GM19238 (cell line): Measurements from ENCODE around the gene COL9A3.
A peak's percentile ranks its signal among the peaks of the same experiment; 100 is the strongest.

Source experiments
- DNase-seq: peaks from one replicate; pipeline ENCODE4 v3.0.0; 2011; ENCODE audit warnings: low spot score; ENCODE audit not compliant: insufficient read length

Gene COL9A3

DNA sequence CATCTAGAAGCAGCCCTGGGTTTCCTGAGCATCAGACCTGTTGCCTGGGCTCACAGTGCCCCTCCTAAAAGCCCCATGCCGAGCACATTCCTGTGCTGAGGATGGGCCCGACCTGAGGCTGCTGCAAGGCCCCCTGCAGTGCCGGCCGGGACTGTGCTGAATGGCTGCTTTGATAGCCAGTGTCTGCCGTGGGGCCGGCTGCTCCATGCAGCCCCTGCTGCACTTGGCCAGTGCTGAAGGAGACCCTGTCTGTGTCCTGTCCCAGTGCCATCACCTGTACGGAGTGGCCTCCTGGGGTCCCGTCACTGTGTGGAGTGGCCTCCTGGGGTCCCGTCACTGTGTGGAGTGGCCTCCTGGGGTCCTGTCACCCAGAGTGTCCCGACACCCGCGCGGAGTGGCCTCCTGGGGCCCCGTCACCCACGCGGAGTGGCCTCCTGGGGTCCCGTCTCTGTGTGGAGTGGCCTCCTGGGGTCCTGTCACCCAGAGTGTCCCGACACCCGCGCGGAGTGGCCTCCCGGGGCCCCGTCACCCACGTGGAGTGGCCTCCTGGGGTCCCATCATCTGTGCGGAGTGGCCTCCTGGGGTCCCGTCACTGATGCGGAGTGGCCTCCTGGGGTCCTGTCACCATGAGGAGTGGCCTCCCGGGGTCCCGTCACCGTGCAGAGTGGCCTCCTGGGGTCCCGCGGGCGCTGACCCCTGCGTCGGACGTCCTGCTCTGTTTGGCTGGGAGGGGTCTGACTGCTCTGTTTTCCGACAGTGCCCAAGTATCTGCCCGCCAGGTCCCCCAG is 7.0 kb downstream of the COL9A3 start:
- DNase-seq, result no peak

DNA sequence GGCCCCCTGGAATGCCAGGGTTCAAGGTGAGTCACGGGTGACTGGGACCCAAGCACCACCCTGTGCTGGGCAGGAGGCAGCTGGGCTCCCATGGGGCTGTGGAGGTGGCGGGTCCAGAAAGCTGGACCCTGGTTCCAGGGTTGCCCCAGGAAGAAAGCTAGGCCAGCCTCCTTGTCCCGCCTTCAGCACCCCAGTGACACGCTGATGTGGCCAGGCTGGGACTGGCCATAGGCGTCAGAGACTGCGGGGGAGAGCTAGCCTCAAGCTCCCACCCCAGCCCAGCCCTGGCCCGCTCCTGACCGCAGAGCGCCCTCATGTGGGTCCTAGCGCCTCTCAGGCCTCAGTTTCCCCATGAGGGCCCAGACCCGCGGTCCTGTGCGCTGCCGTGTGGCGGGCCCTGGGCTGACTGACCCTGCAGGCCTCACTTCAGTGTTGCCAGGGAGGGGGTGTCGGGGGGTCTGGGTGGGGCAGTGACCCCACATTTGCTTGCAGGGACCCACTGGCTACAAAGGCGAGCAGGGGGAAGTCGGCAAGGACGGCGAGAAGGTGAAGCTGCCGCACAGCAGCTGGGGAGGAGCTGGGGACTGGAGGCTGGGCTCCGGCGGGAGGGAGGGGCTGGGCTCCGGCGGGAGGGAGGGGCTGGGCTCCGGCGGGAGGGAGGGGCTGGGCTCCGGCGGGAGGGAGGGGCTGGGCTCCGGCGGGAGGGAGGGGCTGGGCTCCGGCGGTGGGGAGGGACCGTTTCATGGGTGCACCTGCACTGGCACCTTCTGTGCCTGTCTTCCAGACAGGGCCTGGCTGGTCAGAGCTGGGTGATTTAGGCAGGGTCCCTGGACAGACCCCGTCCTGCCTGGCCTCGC is 7.9 kb downstream of the COL9A3 start:
- peak; percentile 84 for DNase-seq

DNA sequence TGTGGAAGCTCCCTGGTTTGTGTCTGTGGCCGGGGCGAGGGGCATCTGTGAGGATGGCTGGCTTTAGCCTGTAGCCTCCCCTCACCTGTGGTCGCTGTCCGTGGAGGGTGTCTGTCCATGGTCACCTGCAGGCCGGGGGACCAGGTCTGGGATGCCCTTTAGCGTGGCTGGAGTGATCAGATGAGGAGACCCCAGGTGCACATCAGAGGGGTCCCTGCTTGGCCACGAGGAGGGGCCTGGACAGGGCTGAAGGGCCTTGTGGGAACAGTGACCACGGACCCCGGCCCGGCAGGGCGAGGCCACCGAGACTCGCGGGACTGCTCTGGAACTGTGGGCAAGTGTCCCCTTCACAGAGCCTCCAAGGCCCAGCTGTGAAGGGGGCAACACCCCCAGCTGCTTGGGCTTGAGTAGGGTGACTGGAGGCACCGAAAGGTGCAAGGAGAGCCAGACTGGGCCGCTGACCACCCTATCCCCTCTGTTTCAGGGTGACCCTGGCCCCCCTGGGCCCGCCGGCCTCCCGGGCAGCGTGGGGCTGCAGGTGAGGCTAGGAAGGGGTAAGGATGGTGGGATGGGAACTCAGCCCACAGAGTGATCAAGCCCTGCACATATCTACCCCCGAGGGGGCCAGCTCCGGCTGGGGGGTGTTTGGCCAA is 8.6 kb downstream of the COL9A3 start:
- no peak for DNase-seq

DNA sequence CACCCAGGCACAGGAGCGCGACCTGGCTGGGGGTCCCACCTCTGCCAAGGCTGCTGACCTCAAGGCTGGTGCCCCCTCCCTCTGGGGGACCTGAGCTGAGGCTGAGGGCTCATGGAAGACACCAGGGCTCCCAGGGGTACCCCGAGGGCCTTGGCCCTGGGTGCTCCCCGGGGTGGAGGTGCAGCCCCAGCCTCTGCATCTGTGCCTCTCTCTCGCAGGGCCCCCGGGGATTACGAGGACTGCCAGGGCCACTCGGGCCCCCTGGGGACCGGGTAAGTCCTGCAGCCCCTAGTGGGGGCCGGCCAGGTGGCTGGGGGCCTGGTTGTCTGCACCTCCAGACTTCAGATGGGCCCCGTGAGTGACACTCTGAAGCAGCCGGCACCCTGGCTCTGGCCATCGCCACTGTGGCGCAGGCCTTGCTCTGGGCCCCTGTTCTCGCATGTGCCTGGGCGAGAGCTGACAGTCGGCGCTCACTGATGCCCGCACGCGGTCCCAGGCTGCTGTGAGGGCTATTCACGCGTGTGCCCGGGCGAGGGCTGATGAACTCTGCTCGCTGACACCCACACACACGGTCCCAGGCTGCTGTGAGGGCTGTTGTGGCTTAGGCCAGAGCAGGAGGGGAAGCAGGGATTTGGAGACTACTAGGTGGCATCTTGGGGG is 9.3 kb downstream of the COL9A3 start:
- no peak for DNase-seq

DNA sequence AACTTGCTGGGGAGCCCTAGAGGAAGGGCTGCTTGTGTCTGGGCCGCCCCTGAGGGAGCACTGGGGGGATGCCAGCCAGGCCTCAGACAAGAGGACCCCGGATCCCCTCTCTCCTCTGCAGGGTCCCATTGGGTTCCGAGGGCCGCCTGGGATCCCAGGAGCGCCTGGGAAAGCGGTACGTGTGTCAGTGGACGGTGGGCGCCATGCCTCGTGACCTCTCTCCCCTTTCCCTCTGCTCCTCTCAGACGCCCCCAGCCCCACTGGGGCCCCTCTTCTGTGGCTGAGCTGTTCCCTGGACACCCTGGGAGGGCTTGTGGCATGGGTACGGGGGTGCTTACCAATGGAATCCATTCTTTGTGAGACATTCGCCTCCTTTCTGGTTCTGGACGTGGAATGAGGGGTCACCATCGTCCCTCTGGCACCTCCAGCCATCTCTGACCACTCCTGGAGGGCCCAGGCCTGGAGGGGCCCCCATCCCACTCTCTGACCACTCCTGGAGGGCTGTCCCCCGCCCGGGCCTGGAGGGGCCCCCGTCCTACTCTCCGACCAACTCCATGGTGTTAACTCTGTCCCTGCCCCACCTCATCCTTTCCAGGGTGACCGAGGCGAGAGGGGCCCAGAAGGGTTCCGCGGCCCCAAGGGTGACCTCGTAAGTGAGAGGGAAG is 9.9 kb downstream of the COL9A3 start:
- DNase-seq, result no peak

DNA sequence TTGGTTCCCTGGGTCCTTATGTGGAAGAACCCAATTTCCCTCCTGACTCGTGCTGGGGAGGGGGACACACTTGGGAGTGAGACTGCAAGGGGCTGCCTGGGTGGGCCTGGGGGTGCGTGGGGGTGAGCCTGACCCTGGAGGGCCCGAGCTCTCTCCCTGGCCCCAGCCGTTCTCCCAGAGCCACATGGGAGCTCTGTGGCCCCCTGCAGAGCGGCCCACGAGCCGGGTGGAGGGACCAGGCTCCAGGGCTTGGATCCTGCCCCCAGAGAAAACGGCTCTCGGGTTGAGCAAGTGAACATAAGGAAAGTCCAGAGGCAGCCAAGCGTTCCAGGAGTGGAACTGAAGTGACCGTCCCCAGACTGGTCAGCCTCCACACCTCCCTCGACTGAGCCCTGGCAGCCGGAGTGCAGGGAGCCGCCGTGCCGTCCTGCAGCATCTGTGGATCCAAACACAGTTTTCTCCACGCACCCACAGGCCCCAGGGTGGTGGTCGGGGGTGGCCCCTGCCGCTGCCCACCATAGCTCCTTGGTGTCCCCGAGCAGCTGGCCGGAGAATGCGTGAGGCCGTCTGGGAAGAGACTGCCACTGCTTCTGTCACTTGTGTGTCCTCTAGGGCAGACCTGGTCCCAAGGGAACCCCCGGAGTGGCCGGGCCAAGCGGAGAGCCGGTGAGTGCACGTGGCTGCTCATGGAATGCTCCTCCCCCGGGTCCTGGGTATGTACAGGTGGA is 10.6 kb downstream of the COL9A3 start:
- no peak for DNase-seq

DNA sequence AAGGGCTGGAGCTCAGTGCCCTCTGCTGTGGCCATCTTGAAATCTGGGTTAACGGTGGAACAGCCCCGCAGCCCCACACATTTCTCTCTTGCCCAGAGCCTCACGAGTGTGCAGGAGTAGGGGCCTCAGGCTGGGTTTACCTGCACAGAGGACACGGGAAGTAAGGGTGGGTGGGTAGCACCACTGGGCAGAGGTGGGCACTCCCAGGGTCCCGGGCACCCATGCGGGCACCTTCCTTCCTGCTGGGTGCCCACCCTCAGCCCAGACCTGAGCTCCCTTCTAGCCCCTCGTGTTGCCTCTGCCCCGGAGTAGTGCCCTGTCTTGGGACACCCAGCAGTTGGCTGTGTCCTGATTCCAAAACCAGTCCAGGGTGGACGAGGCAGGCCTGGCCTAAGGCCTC is 11.2 kb downstream of the COL9A3 start:
- no peak for DNase-seq

DNA sequence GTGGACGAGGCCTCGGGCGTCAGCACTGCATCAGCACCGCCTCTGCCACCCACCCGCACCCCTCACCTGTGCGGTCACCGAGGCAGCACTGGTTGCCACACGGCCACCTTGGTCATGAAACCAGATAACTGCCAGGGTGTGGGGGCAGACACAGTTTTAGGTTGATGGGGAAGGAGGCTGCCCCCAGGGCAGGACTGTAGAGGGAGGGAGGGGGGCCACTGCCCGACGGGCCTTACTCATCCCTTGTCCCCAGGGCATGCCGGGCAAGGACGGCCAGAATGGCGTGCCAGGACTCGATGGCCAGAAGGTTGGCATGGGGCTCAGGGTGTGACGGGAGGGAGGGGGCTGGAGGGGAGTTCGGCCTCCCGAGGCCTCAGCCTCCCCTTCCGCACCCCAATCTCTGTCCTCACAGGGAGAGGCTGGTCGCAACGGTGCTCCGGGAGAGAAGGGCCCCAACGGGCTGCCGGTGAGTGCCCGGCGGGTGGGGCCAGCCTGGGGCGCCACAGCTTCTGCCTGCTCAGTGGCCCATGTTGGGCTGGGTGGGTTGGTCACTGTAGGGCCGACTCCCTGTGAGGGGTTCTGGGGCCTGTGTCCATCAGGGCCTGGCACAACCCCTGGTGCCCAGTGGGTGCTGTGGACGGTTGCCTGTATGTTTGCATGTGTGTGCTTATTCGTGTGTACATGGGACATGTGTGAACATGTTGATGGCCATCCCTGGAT is 11.8 kb downstream of the COL9A3 start:
- DNase-seq, result no peak

DNA sequence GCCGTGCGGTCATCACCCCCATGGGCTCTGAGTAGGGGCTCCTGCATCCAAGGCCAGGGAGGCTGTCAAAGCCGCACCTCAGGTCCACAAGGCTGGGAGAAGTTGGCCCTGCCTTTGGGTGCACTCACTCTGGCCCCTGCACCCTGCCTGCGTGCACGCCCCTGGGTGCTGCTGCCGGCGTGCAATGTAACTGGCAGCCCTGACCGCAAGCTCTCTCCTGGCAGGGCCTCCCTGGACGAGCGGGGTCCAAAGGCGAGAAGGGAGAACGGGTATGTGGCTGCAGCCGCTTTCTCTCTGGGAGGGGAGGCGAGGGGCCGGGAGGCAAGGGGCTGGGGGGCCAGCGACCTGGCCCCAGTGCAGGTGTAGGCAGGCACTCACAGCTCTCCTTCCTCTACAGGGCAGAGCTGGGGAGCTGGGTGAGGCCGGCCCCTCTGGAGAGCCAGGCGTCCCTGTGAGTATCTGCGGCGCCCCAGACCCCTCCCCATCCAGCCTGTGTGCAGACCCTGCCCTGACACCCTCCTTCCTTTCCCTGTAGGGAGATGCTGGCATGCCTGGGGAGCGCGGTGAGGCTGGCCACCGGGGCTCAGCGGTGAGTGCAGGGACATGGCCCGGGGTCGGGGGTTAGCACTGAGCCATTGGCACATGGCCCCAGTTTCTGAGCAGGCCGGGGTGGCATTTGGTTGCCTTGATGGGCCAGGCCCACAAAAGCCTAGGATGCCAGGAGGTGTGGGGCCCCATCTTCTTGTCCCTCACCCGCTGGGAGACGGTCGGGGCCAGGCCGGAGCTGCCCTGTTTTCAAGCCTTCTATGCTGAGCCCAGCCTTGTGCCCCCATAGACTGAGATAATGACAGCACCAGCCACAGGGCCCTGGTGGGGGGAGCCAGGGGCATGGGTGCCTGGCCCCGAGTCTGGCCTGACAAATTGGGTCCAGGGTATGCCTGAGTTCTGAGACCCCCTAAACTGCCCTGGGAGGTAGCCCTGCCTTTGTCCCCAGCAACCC is 12.7 kb downstream of the COL9A3 start:
- no peak for DNase-seq

DNA sequence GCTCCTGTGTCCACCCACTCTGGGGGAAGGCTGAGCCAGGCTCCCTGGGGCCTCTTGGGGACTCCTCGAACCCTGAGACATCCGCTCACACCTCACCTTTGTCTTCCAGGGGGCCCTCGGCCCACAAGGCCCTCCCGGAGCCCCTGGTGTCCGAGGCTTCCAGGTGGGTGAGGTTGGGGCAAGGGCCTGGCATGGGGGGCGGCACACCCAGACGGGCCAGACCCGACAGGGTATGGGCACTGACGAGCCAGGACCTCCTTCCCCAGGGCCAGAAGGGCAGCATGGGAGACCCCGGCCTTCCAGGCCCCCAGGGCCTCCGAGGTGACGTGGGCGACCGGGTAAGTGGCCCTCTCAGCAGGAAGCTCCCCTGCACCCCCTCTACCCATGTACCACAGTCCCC is 13.4 kb downstream of the COL9A3 start:
- no peak for DNase-seq

DNA sequence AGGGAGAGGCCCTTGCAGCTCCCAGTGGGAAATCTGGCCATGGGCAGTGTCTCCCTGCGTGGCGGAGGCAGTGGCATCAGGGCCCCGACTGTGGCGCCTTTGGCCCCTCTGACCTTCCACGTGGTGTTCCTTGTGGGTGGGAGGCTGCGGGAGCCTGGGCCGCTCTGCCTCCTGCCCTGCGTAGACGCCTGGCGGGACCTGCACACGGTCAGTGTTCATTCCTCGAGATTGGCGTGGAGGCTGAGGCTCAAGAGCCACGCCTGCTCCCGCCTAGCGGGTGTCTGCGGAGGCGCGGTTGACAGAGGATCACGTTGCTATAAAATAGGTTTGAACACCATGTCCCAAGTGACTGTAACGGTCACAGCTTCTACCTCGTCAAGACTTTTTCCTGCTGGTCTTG is 14.0 kb downstream of the COL9A3 start:
- DNase-seq, result no peak

DNA sequence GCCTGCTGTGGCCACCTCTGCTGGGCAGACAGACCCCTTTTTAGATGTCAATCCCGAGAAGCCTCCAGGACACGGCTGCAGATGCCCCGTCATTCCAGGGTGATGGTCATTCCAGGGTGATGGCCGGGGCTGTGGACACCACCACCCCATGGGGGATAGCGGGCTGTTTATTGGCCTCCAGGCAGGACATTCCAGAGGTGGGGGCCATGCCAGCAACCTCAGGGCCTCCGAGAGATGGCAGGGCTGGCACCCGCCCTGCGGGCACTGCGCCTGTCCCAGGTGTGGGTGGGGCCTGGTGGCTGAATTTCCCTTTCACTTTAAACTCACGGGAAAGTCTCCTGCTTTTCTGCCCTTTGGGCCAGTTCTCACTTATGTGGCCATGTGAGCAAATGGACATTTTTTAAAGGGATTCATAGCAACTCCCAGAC is 14.5 kb downstream of the COL9A3 start:
- DNase-seq, result no peak

DNA sequence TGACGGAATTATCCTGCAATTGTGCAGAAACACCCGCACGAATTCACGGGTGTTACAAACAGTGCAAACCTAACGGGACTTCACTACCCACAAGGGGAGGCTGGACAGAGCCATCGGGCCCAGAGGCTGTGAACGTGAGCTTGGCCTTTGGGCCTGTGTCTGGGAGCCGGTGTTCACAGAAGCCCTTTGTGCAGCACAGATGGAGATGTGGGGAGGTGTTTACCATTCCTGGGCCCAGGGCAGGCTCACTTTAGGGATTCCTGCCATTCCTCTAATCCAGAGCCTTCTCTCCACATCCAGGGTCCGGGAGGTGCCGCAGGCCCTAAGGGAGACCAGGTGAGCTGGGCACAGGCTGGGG is 15.0 kb downstream of the COL9A3 start:
- no peak for DNase-seq

DNA sequence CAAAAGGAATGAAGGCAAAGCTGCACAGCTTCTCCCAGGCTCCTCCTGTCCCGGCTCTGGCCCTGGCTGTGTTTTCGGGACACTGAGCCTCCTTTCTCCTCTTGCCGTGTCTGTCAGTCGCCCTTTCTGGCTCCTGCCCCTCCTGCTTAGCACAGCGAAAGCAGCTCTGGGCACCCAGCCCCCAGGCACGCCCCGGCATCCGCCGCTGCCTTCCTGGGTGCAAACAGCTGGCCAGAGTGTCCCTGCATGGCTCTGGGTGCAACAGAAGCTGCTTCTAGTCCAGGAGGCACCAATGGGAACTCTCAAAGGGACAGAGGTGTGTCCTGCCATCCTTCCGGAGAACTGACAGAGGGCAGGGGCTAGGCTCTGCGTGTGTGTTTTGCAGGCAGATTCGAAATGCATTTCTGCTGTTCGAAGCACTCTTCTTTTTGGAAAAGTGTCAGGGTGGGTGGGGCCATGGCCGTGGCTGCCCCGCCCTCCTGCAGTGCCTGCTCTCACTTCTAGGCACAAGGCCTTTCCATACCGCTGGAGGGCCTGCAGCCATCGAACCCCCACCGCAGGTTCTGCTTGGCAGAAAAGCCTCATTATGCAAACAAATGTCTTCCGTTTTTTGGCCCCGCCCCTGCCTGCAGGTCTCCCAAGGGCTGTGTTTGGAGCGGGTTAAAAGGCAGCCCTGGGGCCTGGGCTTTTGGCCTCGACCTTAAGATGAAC is 15.5 kb downstream of the COL9A3 start:
- no peak for DNase-seq

DNA sequence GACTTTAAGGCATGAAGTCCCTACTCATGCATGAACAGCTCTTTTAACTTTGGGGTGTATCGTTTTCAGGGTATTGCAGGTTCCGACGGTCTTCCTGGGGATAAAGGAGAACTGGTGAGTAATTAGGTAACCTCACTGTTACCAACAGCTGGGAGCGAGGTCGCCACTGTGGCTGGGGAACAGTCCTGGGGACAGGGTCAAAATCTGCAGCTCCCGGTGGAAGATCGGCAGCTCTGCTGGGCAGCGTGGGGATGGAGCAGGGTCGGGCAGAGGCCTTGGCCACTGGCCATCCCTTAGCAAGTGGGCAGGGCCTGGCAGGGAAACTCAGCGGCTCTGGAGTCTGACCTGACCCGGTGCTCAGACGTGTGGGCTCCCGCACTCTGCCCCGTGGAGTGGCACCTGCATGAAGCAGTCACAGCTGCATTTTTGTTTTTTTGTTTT is 16.1 kb downstream of the COL9A3 start:
- DNase-seq, result no peak

DNA sequence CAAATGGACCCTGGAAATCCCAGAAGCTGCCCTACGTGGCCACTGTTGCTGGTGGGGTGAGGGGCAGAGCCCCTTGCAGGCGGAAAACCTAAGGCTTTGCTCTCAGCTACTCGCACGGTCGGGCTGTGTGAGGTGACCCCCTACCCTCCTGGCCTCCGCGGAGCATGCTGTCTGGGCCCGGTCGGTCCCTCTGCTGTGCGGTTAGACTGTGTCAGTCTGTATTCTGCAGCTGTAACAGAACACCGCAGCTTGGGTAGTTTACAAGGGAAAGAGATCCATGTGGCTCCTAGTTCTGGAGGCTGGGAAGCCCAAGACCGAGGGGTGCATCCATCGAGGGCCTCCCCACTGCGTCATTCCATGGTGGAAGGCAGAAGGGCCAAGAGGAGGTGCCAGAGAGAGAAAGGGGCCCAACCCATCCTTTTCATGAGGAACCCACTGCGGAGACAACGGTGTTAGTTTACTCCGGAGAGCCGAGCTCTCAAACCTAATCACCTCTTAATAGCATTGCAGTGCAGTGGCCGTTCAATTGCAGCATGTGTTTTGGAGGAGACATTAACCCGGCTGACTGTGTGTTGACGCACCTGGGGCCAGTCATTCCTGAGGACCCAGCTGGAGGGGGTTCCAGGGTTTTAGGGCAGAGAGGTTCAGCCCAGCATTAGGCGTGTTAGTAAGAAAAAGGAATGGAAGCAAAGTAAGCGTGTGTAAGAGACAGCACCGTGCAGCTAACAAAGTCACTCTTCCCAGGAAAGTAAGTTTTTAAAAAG is 18.3 kb downstream of the COL9A3 start:
- DNase-seq, result no peak
